Measurements from ENCODE around the gene BSDC1. TPM values are rescaled to one million over a fixed set of nuclear protein-coding genes. Genes with fewer than 3 reads are reported as not detected.

The BSDC1 gene
- total and polyA plus RNA-seq, 2 of the 13 experiments (the other 11 are each of a cell fraction or from before 2014, with no cell fraction given), result 40.3 to 64.2 TPM

- POLR2A ChIA-PET, result interaction anchor here (1.0 to 3.0 kb wide), 3 partner anchors 11 to 53 kb away, joined by 3 to 17 read pairs (median 4); partner anchors contain the start of gene BSDC1
- TF ChIP-seq RELA (CRISPR knock-in tag; IDR thresholded peaks at IDR 0.05) (no peak), JUN (CRISPR knock-in tag; IDR thresholded peaks at IDR 0.05) (no peak), ZNF547 (CRISPR knock-in tag; IDR thresholded peaks at IDR 0.05) (no peak), PRDM15 (CRISPR knock-in tag; IDR thresholded peaks at IDR 0.05) (no peak), ZNF616 (CRISPR knock-in tag; IDR thresholded peaks at IDR 0.05; ENCODE audit: low read depth) (no peak), GPN1 (CRISPR knock-in tag; IDR thresholded peaks at IDR 0.05; ENCODE audit: borderline replicate concordance) (no peak), KLF16 (CRISPR knock-in tag; IDR thresholded peaks at IDR 0.05) (no peak), MAF1 (CRISPR knock-in tag; IDR thresholded peaks at IDR 0.05; ENCODE audit: borderline replicate concordance) (no peak), ZNF280D (CRISPR knock-in tag; IDR thresholded peaks at IDR 0.05) (no peak), BHLHE40 (IDR thresholded peaks at IDR 0.05; ENCODE audit: low read length) (no peak), FOXK1 (CRISPR knock-in tag; IDR thresholded peaks at IDR 0.05; ENCODE audit: borderline replicate concordance, low read depth) (no peak), ZNF563 (CRISPR knock-in tag; IDR thresholded peaks at IDR 0.05) (no peak)
Observed at GRCh38 chr1:32341186-32341757, 53.0 kb downstream of the BSDC1 start.

More at GRCh38 chr1:32341186-32341757, 53.0 kb downstream of the BSDC1 start:
- Histone ChIP-seq H3K9ac (ENCODE audit: insufficient read depth, low read depth, low read length) (no peak overlapping the region), H3K27ac (ENCODE audit: extremely low read length, insufficient read depth, low read length) (no peak overlapping the region), H3K9me3 (ENCODE audit: low read length) (no peaks in the 10 kb centered on the region), H3K27me3 (ENCODE audit: control insufficient read depth in 1 of 2, insufficient read depth in 2 of 2, low read length in 2 of 2) (peaks cover 0 to 4% of the 10 kb centered on the region in 2 experiments; a peak in 2 of 5 replicates), H3K4me3 (replicated peaks in 1 of 3; ENCODE audit: insufficient read depth in 1 of 3, low read depth in 2 of 3, low read length in 3 of 3) (no peak overlapping the region), H3K36me3 (replicated peaks in 1 of 2; ENCODE audit: control insufficient read depth in 1 of 2, insufficient read depth in 2 of 2, low read length in 2 of 2) (no peaks in the 10 kb centered on the region), H4K20me1 (ENCODE audit: insufficient read depth, low read length) (no peaks in the 10 kb centered on the region), H3K4me1 (ENCODE audit: insufficient read depth, low read length) (peaks cover 79% of the 10 kb centered on the region), H2AFZ (ENCODE audit: low read length) (no peak overlapping the region), H3K79me2 (ENCODE audit: insufficient read depth, low read length) (no peaks in the 10 kb centered on the region), H3K4me2 (ENCODE audit: low read depth, low read length) (no peak overlapping the region)
- no peak for DNase-seq (ENCODE audit: low spot score)
- CTCF ChIA-PET (ENCODE audit: low intra/inter-chr PET ratio, low total read pairs), result no interaction called here
- no peak for ATAC-seq
- in situ Hi-C loops (cut with HindIII; ENCODE audit: extremely low pct_ligation_motif_present, low pct_unique_long_range_greater_than_20kb), result no loop called here
- no TSS peak for BruUV-seq (replicated peaks)
- FAIRE-seq, result no peak
- WGBS (ENCODE audit: low lambda C conversion rate), result 95% methylated on average over 7 of the region's 11 CpGs
- intact Hi-C loops (cut with micrococcal nuclease; ENCODE audit: unreplicated experiment), result no loop called here

Measured in HepG2 (cell line).